ENCODE measurements around the gene MAOB.
"Not testable (repeated sequence)": the region's sequence is repeated elsewhere in the genome, so short reads cannot be mapped to it uniquely, and the experiment has no call there.

MAOB gene

DNA sequence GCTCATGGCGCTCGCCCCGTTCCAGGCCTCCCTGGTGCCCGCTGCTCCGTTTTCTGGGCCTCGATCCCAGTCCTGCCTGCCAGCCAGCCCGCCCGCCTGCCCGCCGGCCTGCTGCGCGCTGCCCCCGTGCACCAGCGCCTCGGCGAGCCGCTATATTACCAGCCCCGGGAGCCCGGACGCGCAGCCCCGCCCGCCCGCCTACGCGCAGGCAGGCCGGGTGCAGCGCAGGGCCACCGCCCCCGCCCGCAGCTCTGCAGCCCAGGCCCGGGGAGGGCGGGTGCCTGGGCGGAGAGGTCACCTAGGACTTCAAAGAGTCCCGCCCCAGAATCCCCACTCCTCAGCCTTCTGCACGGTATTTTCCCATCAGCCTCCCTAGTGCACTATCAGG, at the start of gene MAOB:
MAOB (minus strand) TSS at position 157 of the 388 bp plus-strand sequence; CDS start at position 6, 151 bp downstream.
- no peaks in the 10 kb centered on the region for H3K4me1 Mint-ChIP-seq
- H3K36me3 Mint-ChIP-seq = no peaks in the 10 kb centered on the region
- no peak within 1 kb of the TSS for H3K4me3 Mint-ChIP-seq
- no peaks in the 10 kb centered on the region for H3K9me3 Mint-ChIP-seq
- H3K27ac Mint-ChIP-seq = no peak within 1 kb of the TSS
- peaks cover 34% of the 10 kb centered on the region for H3K27me3 Mint-ChIP-seq
- ATAC-seq = no peak

GRCh38 chrX:43922032-43922431, 39.8 kb upstream of the MAOB start:
- H3K27ac Mint-ChIP-seq, ATAC-seq, H3K4me1 Mint-ChIP-seq, H3K36me3 Mint-ChIP-seq, H3K27me3 Mint-ChIP-seq, H3K4me3 Mint-ChIP-seq, H3K9me3 Mint-ChIP-seq: not testable (repeated sequence)

GRCh38 chrX:43910772-43911171, 28.5 kb upstream of the MAOB start:
- H3K4me3 Mint-ChIP-seq, H3K27me3 Mint-ChIP-seq, H3K4me1 Mint-ChIP-seq, H3K36me3 Mint-ChIP-seq, ATAC-seq, H3K9me3 Mint-ChIP-seq, H3K27ac Mint-ChIP-seq: not testable (repeated sequence)

- Mint-ChIP-seq H3K4me1 (no peaks in the 10 kb centered on the region), H3K27me3 (no peaks in the 10 kb centered on the region), H3K27ac (no peak overlapping the region), H3K36me3 (no peaks in the 10 kb centered on the region), H3K4me3 (no peak overlapping the region), H3K9me3 (no peaks in the 10 kb centered on the region)
- no peak for ATAC-seq
Observed at GRCh38 chrX:43910012-43910411, 27.8 kb upstream of the MAOB start.

DNA sequence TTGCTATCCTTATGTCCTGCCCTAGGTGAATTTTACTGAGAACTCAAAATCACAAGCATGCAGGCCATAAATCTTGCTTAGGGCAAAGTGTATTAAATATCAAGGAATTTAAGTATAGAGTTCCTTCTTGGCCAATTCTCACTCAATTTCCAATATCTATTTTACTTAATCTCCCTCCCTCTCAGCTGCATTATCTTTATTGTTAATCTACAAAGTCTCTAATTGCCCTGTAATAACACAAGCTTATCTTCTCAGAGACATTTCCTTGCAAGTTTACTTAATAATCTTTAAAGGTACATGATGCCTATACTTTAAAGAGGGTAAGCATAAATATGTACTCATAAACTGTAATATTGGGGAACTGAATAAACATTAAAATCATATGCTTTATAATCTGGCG, 26.9 kb upstream of the MAOB start:
- ATAC-seq = no peak
- Mint-ChIP-seq H3K4me1 (no peaks in the 10 kb centered on the region), H3K4me3 (no peak overlapping the region), H3K9me3 (no peaks in the 10 kb centered on the region), H3K36me3 (no peaks in the 10 kb centered on the region), H3K27ac (no peak overlapping the region), H3K27me3 (no peaks in the 10 kb centered on the region)

GRCh38 chrX:43899878-43900815, 17.9 kb upstream of the MAOB start:
- Mint-ChIP-seq H3K36me3 (no peaks in the 10 kb centered on the region), H3K4me3 (no peak overlapping the region), H3K9me3 (no peaks in the 10 kb centered on the region), H3K27ac (no peak overlapping the region), H3K27me3 (no peaks in the 10 kb centered on the region), H3K4me1 (no peaks in the 10 kb centered on the region)
- no peak for ATAC-seq

DNA sequence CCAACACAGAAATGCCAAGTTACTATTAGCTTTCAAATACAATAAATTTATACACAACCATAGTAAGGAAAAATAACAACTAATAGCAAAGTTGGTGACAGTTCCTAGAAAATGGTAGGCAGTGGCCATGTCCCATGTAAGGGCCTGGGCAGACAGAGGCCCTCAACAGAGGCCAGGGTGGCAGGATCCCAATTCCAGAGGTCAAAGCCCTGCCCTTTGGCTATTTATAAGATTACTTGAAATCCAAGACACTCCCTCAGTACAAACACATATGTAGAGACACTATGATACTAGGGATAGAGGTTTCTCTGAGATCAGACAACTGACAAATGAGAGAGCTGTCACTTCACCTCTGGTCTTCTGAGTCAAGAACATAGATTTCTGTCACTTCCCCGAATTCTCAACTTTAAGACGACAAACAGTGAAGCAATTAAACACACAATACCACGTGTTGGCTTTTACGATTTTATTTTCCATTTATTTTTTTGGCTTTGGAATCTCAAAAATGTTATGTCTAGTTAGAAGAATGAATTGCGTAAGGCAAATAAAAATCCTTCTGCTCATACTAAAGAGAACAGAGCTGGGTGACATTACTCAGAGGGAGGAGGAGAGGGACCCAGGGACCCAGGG, 16.3 kb upstream of the MAOB start:
- no peak overlapping the region for H3K4me3 Mint-ChIP-seq
- no peak overlapping the region for H3K27ac Mint-ChIP-seq
- H3K9me3 Mint-ChIP-seq = no peaks in the 10 kb centered on the region
- no peaks in the 10 kb centered on the region for H3K4me1 Mint-ChIP-seq
- H3K27me3 Mint-ChIP-seq = no peaks in the 10 kb centered on the region
- ATAC-seq = no peak
- no peaks in the 10 kb centered on the region for H3K36me3 Mint-ChIP-seq

GRCh38 chrX:43897290-43897689, 15.0 kb upstream of the MAOB start:
- Mint-ChIP-seq H3K9me3 (no peaks in the 10 kb centered on the region), H3K36me3 (no peaks in the 10 kb centered on the region), H3K4me1 (no peaks in the 10 kb centered on the region), H3K27me3 (no peaks in the 10 kb centered on the region), H3K27ac (no peak overlapping the region), H3K4me3 (no peak overlapping the region)
- ATAC-seq = no peak

DNA sequence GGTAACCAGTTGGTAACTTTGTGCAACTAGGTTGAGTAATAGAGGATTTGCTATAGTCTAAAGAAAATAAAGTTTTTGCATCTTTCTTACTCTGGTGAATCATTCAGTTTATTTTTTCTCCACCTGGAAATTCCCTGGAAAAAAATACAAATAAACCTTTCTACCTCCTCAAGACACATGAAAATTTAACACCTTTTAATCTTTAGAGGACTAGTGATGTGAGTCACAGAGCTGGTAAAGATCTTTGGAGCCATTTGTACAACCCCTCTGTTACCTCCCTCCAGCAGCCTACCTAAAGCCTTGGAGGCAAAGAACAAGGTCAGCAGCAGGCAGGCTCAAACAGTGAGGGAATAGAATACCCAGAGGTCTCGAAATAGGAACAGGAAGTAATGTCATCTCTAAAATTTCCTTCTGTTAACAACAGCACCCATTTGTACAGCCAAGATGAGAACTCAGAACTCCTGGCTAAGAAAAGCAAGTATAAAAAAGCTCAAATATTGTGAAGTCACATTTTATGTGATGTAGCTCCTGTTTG, 10.2 kb upstream of the MAOB start:
- Mint-ChIP-seq H3K9me3 (peaks cover 3% of the 10 kb centered on the region), H3K4me3 (no peak overlapping the region), H3K4me1 (no peaks in the 10 kb centered on the region), H3K27ac (no peak overlapping the region), H3K36me3 (no peaks in the 10 kb centered on the region), H3K27me3 (no peaks in the 10 kb centered on the region)
- ATAC-seq = no peak

DNA sequence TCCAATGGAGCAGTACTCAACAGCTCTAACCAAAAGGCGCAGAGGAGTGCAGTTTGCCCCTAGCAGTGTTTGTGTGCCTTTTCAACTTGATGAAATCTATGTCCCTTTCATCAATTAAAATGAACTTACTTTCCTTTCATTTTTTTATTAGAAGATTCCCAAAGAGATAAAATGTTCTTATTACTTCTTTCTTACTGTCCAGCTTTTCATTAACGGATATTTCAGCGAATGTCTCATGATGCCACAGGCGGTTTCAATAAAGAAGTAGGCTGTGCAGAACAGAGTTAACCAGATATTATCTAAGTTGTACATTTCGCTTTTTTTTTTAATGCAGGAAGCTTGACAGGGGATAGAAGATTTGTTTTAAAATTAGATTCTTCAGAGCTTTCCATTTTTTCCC, 3.4 kb upstream of the MAOB start:
- H3K27me3 Mint-ChIP-seq = peaks cover 16% of the 10 kb centered on the region
- H3K36me3 Mint-ChIP-seq = no peaks in the 10 kb centered on the region
- no peak overlapping the region for H3K4me3 Mint-ChIP-seq
- peaks cover 3% of the 10 kb centered on the region for H3K9me3 Mint-ChIP-seq
- H3K27ac Mint-ChIP-seq = no peak overlapping the region
- no peaks in the 10 kb centered on the region for H3K4me1 Mint-ChIP-seq
- ATAC-seq = no peak

- Mint-ChIP-seq H3K27me3 (peaks cover 34% of the 10 kb centered on the region), H3K9me3 (no peaks in the 10 kb centered on the region), H3K27ac (no peak overlapping the region), H3K4me1 (no peaks in the 10 kb centered on the region), H3K36me3 (no peaks in the 10 kb centered on the region), H3K4me3 (no peak overlapping the region)
- ATAC-seq = no peak
Observed at GRCh38 chrX:43881410-43882293, 598 bp downstream of the MAOB start.

GRCh38 chrX:43880425-43880824, 1.8 kb downstream of the MAOB start:
- Mint-ChIP-seq H3K27ac (no peak overlapping the region), H3K27me3 (peaks cover 34% of the 10 kb centered on the region)
- ATAC-seq = no peak

GRCh38 chrX:43878906-43879526, 3.2 kb downstream of the MAOB start:
- Mint-ChIP-seq H3K4me1 (no peaks in the 10 kb centered on the region), H3K27me3 (peaks cover 34% of the 10 kb centered on the region), H3K4me3 (no peak overlapping the region), H3K36me3 (no peaks in the 10 kb centered on the region), H3K27ac (no peak overlapping the region), H3K9me3 (no peaks in the 10 kb centered on the region)
- ATAC-seq = no peak

More at GRCh38 chrX:43880425-43880824, 1.8 kb downstream of the MAOB start:
- Mint-ChIP-seq H3K4me1 (no peaks in the 10 kb centered on the region), H3K9me3 (no peaks in the 10 kb centered on the region), H3K36me3 (no peaks in the 10 kb centered on the region), H3K4me3 (no peak overlapping the region)

- ATAC-seq = no peak
- H3K9me3 Mint-ChIP-seq = peaks cover 3% of the 10 kb centered on the region
- no peak overlapping the region for H3K27ac Mint-ChIP-seq
- H3K27me3 Mint-ChIP-seq = peaks cover 27% of the 10 kb centered on the region
- no peak overlapping the region for H3K4me3 Mint-ChIP-seq
- H3K36me3 Mint-ChIP-seq = no peaks in the 10 kb centered on the region
- H3K4me1 Mint-ChIP-seq = no peaks in the 10 kb centered on the region
Observed at GRCh38 chrX:43876680-43877079, 5.6 kb downstream of the MAOB start.

All from stimulated activated memory B cell treated with anti-CD40 and anti-IgM and Interleukin-4, amounts not matched to agents 10 μg/mL and 1 μg/mL and 100 μg/mL, for 72 hours (primary cell).